Stomach smooth muscle (tissue), 2 donors: ENCODE measurements around the gene RPL10.
A peak's percentile ranks its signal among the peaks of the same experiment; 100 is the strongest.

Experiments
- H3K27ac ChIP-seq: one replicate; pipeline ENCODE4 v1.7.0; 2013; ENCODE audit warnings: mild to moderate bottlenecking, low read length, inconsistent platforms
- H3K27me3 ChIP-seq, 2 donors: one replicate each; pipeline ENCODE4 v1.7.0; 2013; ENCODE audit warnings: low read length in 2 of 2; ENCODE audit not compliant: insufficient read depth in 2 of 2, control insufficient read depth in 1 of 2
- H3K36me3 ChIP-seq, 2 donors: one replicate each; pipeline ENCODE4 v1.7.0; 2013; ENCODE audit warnings: low read length in 2 of 2; ENCODE audit not compliant: control insufficient read depth in 2 of 2, insufficient read depth in 2 of 2
- H3K4me1 ChIP-seq: one replicate; pipeline ENCODE4 v1.7.0; 2013; ENCODE audit warnings: low read length; ENCODE audit not compliant: control insufficient read depth, insufficient read depth
- H3K4me3 ChIP-seq, 2 donors: one replicate each; pipeline ENCODE4 v1.7.0; 2013; ENCODE audit warnings: low read length in 2 of 2
- H3K9ac ChIP-seq, 2 donors: one replicate each; pipeline ENCODE4 v1.7.0; 2013; ENCODE audit warnings: low read length in 2 of 2, mild to moderate bottlenecking in 1 of 2
- H3K9me3 ChIP-seq, 2 donors: one replicate each; pipeline ENCODE4 v1.7.0; 2013; ENCODE audit warnings: low read length in 2 of 2; ENCODE audit not compliant: control insufficient read depth in 2 of 2
- donor health status: healthy.
- donor health status: Pancreatic carcinoma.

Gene RPL10

GRCh38 chrX:154370300-154371016 is 27.7 kb upstream of the RPL10 start:
- Histone ChIP-seq H3K27ac (peak overlapping the region; percentile 99), H3K27me3 (peaks cover 0 to 4% of the 10 kb centered on the region in 2 donors), H3K9ac (peak overlapping the region; percentile 69 to 90), H3K4me1 (peaks cover 42% of the 10 kb centered on the region), H3K36me3 (peaks cover 20 to 40% of the 10 kb centered on the region in 2 donors), H3K4me3 (peak overlapping the region; percentile 88 to 89), H3K9me3 (no peaks in the 10 kb centered on the region)

DNA sequence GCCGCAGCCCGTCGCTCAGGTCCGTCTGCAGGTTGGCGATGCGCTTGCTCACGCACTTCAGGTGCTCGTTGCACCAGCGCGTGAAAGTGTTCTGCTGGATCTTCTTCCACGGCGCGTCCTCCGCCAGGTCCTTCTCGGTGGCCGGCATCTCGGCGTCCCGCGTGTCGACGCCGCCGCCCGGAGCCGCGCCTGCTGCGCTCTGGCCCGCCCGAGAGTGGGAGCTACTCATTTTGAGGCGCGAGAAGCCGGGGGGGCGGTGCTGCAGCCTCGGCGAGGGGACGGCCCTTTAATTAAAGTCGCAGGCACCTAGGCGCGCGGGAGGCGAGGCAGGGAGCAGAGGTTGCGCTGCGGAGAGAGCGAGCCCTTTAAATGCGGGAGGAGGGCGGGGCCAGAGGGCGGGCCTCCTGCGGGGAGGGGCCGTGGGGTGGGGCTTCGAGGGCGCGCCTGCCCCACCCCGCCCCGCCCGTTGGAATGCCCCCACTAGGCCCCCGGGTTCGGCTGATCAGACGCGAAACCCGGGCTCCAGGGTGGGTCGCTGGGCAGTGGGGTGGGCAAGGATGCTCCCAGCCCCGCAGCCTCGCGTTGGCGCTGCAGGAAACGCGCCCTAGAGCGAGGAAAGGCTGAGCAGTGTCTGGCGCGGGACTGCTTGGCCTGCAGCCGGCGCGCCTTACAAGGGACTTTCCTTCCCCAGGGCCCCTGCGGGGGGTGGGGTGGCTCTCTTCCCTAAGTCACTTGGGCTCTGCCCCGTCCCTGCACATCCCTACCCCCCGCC is 27.0 kb upstream of the RPL10 start:
- H3K27me3 ChIP-seq = peaks cover 0 to 4% of the 10 kb centered on the region in 2 donors
- peaks cover 35% of the 10 kb centered on the region for H3K4me1 ChIP-seq
- peak overlapping the region; percentile 88 to 89 for H3K4me3 ChIP-seq
- H3K9me3 ChIP-seq = no peaks in the 10 kb centered on the region
- H3K27ac ChIP-seq = peak overlapping the region; percentile 99
- H3K36me3 ChIP-seq = peaks cover 16 to 37% of the 10 kb centered on the region in 2 donors
- H3K9ac ChIP-seq = peak overlapping the region; percentile 76 to 99

GRCh38 chrX:154371789-154372300 is 26.3 kb upstream of the RPL10 start:
- peak overlapping the region; percentile 99 for H3K27ac ChIP-seq
- peaks cover 33% of the 10 kb centered on the region for H3K4me1 ChIP-seq
- H3K27me3 ChIP-seq = peaks cover 0 to 8% of the 10 kb centered on the region in 2 donors
- peaks cover 12 to 32% of the 10 kb centered on the region in 2 donors for H3K36me3 ChIP-seq
- peak overlapping the region; percentile 99 for H3K9ac ChIP-seq
- H3K9me3 ChIP-seq = no peaks in the 10 kb centered on the region
- peak overlapping the region; percentile 88 to 89 for H3K4me3 ChIP-seq

- H3K4me1 ChIP-seq = peaks cover 31% of the 10 kb centered on the region
- no peaks in the 10 kb centered on the region for H3K9me3 ChIP-seq
- peaks cover 0 to 10% of the 10 kb centered on the region in 2 donors for H3K27me3 ChIP-seq
- peak overlapping the region; percentile 88 to 89 for H3K4me3 ChIP-seq
- peak overlapping the region; percentile 99 for H3K27ac ChIP-seq
- H3K36me3 ChIP-seq = peaks cover 6 to 24% of the 10 kb centered on the region in 2 donors
- H3K9ac ChIP-seq = peak overlapping the region; percentile 99
These were observed 25.6 kb upstream of the RPL10 start for GRCh38 chrX:154372612-154373022.

GRCh38 chrX:154373340-154374306 is 24.6 kb upstream of the RPL10 start:
- Histone ChIP-seq H3K36me3 (peaks cover 4 to 16% of the 10 kb centered on the region in 2 donors), H3K4me1 (peaks cover 30% of the 10 kb centered on the region), H3K9ac (peak overlapping the region; percentile 99), H3K27me3 (peaks cover 0 to 10% of the 10 kb centered on the region in 2 donors), H3K4me3 (peak overlapping the region; percentile 88 to 89), H3K27ac (peak overlapping the region; percentile 99), H3K9me3 (no peaks in the 10 kb centered on the region)

GRCh38 chrX:154374313-154375155 is 23.6 kb upstream of the RPL10 start, which contains the start of gene FLNA:
Gene FLNA (minus strand): TSS chrX:154374634. CDS start chrX:154371245, 3,389 bp downstream.
- Histone ChIP-seq H3K4me1 (peaks cover 25% of the 10 kb centered on the region), H3K27me3 (peaks cover 0 to 10% of the 10 kb centered on the region in 2 donors), H3K4me3 (peak within 1 kb of the TSS; percentile 88 to 89), H3K36me3 (peaks cover 4 to 16% of the 10 kb centered on the region in 2 donors), H3K9me3 (no peaks in the 10 kb centered on the region), H3K27ac (peak within 1 kb of the TSS; percentile 99), H3K9ac (peak within 1 kb of the TSS; percentile 99)

DNA sequence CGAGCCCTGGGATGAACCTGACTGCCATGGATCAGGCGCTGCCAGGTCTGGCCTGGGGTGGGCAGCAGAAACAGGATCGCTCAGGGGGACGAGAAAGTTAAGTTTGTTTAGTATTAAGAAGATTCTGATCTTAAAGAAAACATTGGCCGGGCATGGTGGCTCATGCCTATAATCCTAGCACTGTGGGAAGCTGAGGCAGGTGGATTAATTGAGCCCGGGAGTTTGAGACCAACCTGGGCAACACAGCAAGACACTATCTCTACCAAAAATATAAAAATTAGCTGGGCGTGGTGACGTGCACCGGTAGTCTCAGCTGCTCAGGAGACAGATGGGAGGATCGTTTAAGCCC is 23.0 kb upstream of the RPL10 start:
- peak overlapping the region; percentile 97 for H3K27ac ChIP-seq
- H3K36me3 ChIP-seq = peaks cover 2 to 13% of the 10 kb centered on the region in 2 donors
- no peaks in the 10 kb centered on the region for H3K9me3 ChIP-seq
- peak overlapping the region; percentile 25 to 63 for H3K4me3 ChIP-seq
- peaks cover 0 to 9% of the 10 kb centered on the region in 2 donors for H3K27me3 ChIP-seq
- H3K9ac ChIP-seq = peak overlapping the region; percentile 85 to 87
- H3K4me1 ChIP-seq = peaks cover 28% of the 10 kb centered on the region

- peak overlapping the region in 1 of 2 donors; percentile 35 for H3K4me3 ChIP-seq
- peaks cover 39% of the 10 kb centered on the region for H3K4me1 ChIP-seq
- peak overlapping the region; percentile 97 for H3K27ac ChIP-seq
- H3K27me3 ChIP-seq = peaks cover 0 to 8% of the 10 kb centered on the region in 2 donors
- H3K36me3 ChIP-seq = peaks cover 2 to 11% of the 10 kb centered on the region in 2 donors
- H3K9me3 ChIP-seq = no peaks in the 10 kb centered on the region
- peak overlapping the region; percentile 78 for H3K9ac ChIP-seq
These were observed 21.4 kb upstream of the RPL10 start for GRCh38 chrX:154376774-154377173.

DNA sequence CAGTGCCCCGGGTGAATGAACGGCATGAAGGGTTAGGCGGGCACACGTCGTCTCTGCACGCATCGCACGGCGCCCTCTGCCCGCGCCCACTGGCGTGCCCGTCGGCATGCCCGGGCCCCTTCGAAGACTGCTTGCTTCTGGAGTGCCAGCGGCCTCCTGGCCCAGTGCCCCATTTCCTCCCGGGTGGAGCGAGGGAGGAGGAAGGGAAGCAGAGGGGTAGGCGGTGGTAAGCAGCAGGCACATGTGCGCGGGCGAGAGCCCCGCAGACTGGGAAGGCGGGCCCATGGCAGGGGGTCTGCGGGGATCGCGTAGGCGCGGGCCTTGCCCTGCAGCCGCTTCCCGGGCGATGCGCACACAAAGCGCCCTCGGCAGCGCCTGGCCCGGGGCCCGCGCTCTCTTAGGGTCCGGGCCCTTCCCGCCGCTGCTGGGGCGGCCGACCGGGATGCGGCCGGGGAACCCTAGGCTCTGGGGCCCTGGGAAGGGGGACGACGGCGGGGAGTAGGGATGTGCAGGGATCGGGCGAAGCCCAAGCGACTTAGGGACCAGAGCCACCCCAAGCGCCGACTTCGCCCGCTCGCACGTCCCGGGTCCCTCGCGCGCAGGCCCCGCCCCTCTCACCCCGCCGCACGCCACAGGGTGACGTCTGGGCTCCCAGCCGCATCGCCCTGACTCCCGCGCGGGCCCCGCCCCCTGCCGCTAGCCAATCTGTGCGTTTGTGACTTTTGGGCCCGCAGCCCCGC is 19.9 kb upstream of the RPL10 start:
- Histone ChIP-seq H3K4me3 (peak overlapping the region; percentile 25 to 65), H3K9me3 (no peaks in the 10 kb centered on the region), H3K36me3 (no peaks in the 10 kb centered on the region), H3K4me1 (peaks cover 42% of the 10 kb centered on the region), H3K27me3 (peaks cover 0 to 6% of the 10 kb centered on the region in 2 donors), H3K27ac (peak overlapping the region; percentile 97), H3K9ac (peak overlapping the region; percentile 78)
